Measurements from ENCODE around the gene RBM22. TPM values are rescaled to one million over a fixed set of nuclear protein-coding genes. Genes with fewer than 3 reads are reported as not detected.
A peak's percentile ranks its signal among the peaks of the same experiment; 100 is the strongest.

The RBM22 gene
- total and polyA plus RNA-seq, 4 donors = 16.8 to 46.9 (median 40.9) TPM

DNA sequence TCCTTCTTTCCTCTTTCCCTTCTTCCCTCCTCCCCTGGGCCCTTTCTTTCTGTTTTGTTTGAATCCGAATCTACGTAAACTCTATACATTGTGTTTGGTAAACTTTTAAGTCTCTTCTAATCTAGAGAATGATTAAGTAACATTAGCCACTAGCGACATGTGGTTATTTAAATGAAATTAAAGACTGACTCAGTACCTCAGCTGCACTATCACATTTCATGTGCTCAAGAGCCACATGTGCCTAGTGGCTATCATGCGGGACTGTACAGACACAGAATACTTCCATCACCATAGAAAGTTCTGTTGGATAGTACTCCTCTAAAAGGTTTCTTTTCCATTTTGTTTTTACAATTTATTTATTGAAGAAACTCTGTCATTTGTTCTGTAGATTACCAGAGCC is 29.0 kb upstream of the RBM22 start:
- no peaks in the 10 kb centered on the region for H3K27me3 ChIP-seq (ENCODE audit: control insufficient read depth in 1 of 2, insufficient read depth in 2 of 2, low read length in 1 of 2)
- no peak overlapping the region for H3K4me3 ChIP-seq (ENCODE audit: low read length in 2 of 2)
- ATAC-seq (ENCODE audit: low FRiP score) (no peak), DNase-seq (no peak)
- no peaks in the 10 kb centered on the region for H3K9me3 ChIP-seq (ENCODE audit: control insufficient read depth, low read length)
- intact Hi-C loops (cut with DNase I) = no loop called here
- H3K36me3 ChIP-seq (ENCODE audit: control insufficient read depth in 1 of 2, insufficient read depth in 2 of 2, low read length in 1 of 2) = peaks cover 2 to 6% of the 10 kb centered on the region in 2 donors
- no peaks in the 10 kb centered on the region for H3K4me1 ChIP-seq (ENCODE audit: control insufficient read depth in 1 of 2, insufficient read depth in 2 of 2, low read length in 2 of 2)
- no peak overlapping the region for H3K27ac ChIP-seq (ENCODE audit: low read depth in 1 of 2, low read length in 2 of 2)
- whole genome bisulfite sequencing, 2 donors = 92 to 94% methylated on average over 4 of the region's 4 CpGs

DNA sequence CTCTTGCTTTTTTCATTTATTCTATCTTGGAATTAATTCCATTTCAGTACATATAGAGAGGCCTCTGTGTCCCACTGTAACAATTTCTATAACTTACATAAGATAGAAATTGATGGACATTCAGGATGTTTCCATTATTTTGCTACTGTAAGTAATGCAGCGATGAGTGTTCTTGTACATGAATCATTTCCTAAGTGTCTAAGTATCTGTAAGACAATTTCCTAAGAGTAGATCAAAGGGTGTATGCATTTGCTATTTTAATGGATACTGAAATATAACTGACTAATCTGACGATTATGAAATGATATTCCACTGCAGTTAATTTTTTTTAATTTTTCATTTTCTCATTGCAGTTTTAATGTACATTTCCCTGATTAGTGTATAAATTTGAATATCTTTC is 23.0 kb upstream of the RBM22 start:
- no peak overlapping the region for H3K27ac ChIP-seq (ENCODE audit: low read depth in 1 of 2, low read length in 2 of 2)
- no peaks in the 10 kb centered on the region for H3K9me3 ChIP-seq (ENCODE audit: control insufficient read depth, low read length)
- WGBS, 2 donors = 86 to 90% methylated on average over 2 of the region's 2 CpGs
- ATAC-seq (ENCODE audit: low FRiP score) = no peak
- no peak for DNase-seq
- intact Hi-C loops (cut with DNase I) = no loop called here
- peaks cover 2 to 3% of the 10 kb centered on the region in 2 donors for H3K36me3 ChIP-seq (ENCODE audit: control insufficient read depth in 1 of 2, insufficient read depth in 2 of 2, low read length in 1 of 2)
- H3K4me3 ChIP-seq (ENCODE audit: low read length in 2 of 2) = no peak overlapping the region
- no peaks in the 10 kb centered on the region for H3K27me3 ChIP-seq (ENCODE audit: control insufficient read depth in 1 of 2, insufficient read depth in 2 of 2, low read length in 1 of 2)
- no peaks in the 10 kb centered on the region for H3K4me1 ChIP-seq (ENCODE audit: control insufficient read depth in 1 of 2, insufficient read depth in 2 of 2, low read length in 2 of 2)

DNA sequence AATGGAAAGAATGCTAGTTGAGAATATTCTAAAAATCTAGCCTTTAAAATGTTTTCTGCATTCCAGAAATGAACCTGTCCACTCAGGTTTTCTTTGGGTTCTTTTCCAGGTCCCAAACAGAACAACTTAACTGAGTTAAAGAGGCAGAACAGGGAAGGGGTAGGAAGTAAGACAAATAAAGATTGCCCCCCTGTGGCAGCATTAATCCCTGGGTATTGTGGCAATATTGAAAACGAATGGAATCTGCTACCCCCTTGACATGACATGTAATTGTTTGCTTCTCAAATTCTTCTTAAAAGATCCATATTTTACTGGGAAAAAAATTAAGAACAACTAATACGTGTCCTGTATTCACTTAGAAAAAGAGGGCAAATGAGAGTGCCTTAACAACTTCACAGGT is 9.3 kb upstream of the RBM22 start:
- H3K9me3 ChIP-seq (ENCODE audit: control insufficient read depth, low read length) = no peaks in the 10 kb centered on the region
- 44 to 50% methylated on average over 2 of the region's 2 CpGs for WGBS, 2 donors
- intact Hi-C loops (cut with DNase I) = no loop called here
- H3K4me1 ChIP-seq (ENCODE audit: control insufficient read depth in 1 of 2, insufficient read depth in 2 of 2, low read length in 2 of 2) = no peaks in the 10 kb centered on the region
- ATAC-seq (ENCODE audit: low FRiP score) = no peak
- DNase-seq = no peak
- no peaks in the 10 kb centered on the region for H3K27me3 ChIP-seq (ENCODE audit: control insufficient read depth in 1 of 2, insufficient read depth in 2 of 2, low read length in 1 of 2)
- peaks cover 6 to 8% of the 10 kb centered on the region in 2 donors for H3K36me3 ChIP-seq (ENCODE audit: control insufficient read depth in 1 of 2, insufficient read depth in 2 of 2, low read length in 1 of 2)
- H3K4me3 ChIP-seq (ENCODE audit: low read length in 2 of 2) = no peak overlapping the region
- H3K27ac ChIP-seq (ENCODE audit: low read depth in 1 of 2, low read length in 2 of 2) = no peak overlapping the region

DNA sequence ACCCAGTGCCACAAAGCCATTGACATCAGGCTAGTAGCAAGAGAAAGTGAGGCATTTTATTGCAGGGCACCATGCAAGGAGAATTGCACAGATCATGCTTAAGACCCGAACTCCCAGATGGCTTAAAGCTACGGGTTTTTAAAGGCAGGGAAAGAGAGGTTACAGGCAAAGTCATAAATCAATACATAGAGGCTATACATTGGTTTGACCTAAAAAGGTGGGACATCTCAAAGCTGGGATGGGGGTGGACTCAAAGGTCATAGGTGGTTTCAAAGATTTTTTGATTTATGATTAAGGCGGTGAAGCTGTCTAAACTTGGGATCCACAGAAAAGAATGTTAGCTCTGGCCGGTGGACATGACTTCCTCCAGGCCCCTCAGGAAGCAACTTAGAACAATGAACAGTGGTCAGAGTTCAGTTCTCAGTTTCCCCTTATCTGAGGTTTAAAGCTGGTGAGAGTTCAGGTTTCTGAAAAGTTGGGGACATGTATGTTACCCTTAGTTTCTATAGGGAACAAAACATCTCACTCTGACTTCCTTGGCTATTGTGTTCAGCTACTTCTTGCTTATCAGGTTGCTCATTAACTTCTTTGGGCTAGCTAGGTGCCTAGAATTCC is 6.0 kb upstream of the RBM22 start:
- H3K4me3 ChIP-seq (ENCODE audit: low read length in 2 of 2) = no peak overlapping the region
- H3K27me3 ChIP-seq (ENCODE audit: control insufficient read depth in 1 of 2, insufficient read depth in 2 of 2, low read length in 1 of 2) = no peaks in the 10 kb centered on the region
- no peaks in the 10 kb centered on the region for H3K9me3 ChIP-seq (ENCODE audit: control insufficient read depth, low read length)
- ATAC-seq (ENCODE audit: low FRiP score) (no peak), DNase-seq (no peak)
- WGBS, 2 donors = 58 to 62% methylated on average over 4 of the region's 4 CpGs
- H3K36me3 ChIP-seq (ENCODE audit: control insufficient read depth in 1 of 2, insufficient read depth in 2 of 2, low read length in 1 of 2) = peaks cover 3 to 8% of the 10 kb centered on the region in 2 donors
- H3K27ac ChIP-seq (ENCODE audit: low read depth in 1 of 2, low read length in 2 of 2) = no peak overlapping the region
- H3K4me1 ChIP-seq (ENCODE audit: control insufficient read depth in 1 of 2, insufficient read depth in 2 of 2, low read length in 2 of 2) = no peaks in the 10 kb centered on the region
- intact Hi-C loops (cut with DNase I) = loop anchor here in 1 of 2 donors (10.0 kb wide), 1 partner anchor 242 kb away; no protein-coding TSS in a partner anchor

DNA sequence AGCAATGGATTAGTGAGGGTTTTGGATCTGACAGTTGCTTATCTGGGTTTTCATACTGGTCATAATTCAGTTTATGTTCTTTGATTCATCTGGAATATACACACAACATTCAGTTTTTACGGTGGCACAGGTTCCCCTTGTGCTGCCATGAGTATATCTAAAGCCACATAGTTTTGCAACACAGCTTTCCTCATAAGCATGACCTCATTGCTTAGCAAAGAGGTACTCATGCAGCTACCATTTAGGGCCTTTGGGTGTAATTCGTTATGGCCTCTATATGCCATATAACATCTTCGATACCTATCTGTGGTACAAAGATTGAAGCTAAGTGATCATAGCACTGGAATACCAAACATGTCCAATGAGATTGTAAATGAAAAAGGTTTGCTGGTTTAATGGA is 2.9 kb upstream of the RBM22 start:
- ATAC-seq (ENCODE audit: low FRiP score) (no peak), DNase-seq (no peak)
- H3K36me3 ChIP-seq (ENCODE audit: control insufficient read depth in 1 of 2, insufficient read depth in 2 of 2, low read length in 1 of 2) = peaks cover 0 to 2% of the 10 kb centered on the region in 2 donors
- no peak overlapping the region for H3K27ac ChIP-seq (ENCODE audit: low read depth in 1 of 2, low read length in 2 of 2)
- no peaks in the 10 kb centered on the region for H3K27me3 ChIP-seq (ENCODE audit: control insufficient read depth in 1 of 2, insufficient read depth in 2 of 2, low read length in 1 of 2)
- H3K9me3 ChIP-seq (ENCODE audit: control insufficient read depth, low read length) = no peaks in the 10 kb centered on the region
- 78 to 85% methylated on average over 3 of the region's 3 CpGs for WGBS, 2 donors
- intact Hi-C loops (cut with DNase I) = loop anchor here (5.0 to 10.0 kb wide), 4 partner anchors 74 to 239 kb away; partner anchors contain the start of gene SMIM3 (in 1 of the 2)
- no peak overlapping the region for H3K4me3 ChIP-seq (ENCODE audit: low read length in 2 of 2)
- peaks cover 0 to 3% of the 10 kb centered on the region in 2 donors for H3K4me1 ChIP-seq (ENCODE audit: control insufficient read depth in 1 of 2, insufficient read depth in 2 of 2, low read length in 2 of 2)

DNA sequence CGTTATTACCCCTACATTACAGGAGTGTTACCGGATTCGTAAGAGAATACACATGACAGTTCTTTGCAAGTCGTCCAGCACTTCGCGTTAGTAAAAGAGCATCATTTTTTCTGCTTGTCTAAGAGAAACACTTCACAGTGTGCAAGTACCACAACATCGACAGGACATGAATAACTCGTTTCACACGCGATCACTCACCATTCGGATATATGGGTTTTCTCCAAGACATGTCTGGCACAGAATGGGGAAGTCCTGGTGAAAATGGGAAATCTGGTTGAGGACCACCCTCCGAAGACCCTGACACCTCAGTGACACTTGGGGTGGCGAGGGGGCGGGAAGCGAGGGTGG is 642 bp downstream of the RBM22 start:
- H3K27me3 ChIP-seq (ENCODE audit: control insufficient read depth in 1 of 2, insufficient read depth in 2 of 2, low read length in 1 of 2) = no peaks in the 10 kb centered on the region
- intact Hi-C loops (cut with DNase I) = loop anchor here (5.0 to 10.0 kb wide), 4 partner anchors 77 to 235 kb away; partner anchors contain the start of gene SMIM3 (in 1 of the 2)
- WGBS, 2 donors = 0 to 1% methylated on average over 15 of the region's 15 CpGs

DNA sequence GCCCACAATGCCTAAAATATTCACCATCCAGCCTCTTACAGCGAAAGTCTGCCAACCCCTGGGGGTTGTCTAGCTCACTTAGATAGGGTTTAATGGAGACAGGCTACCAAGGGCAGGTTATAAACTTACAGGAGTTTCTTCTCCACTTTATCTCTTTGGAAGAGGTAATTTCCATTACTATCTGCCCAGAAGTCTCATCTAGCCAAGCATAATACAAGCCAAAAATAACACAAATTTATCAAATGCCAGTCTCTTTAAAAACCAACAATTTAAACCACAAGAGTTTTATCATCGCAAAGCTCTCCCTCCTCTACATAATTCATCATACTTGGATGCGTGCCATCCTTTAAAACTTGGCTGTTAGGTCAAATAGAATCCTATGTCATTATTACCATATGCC is 6.2 kb downstream of the RBM22 start:
- Histone ChIP-seq H3K4me3 (ENCODE audit: low read length in 2 of 2) (no peak overlapping the region), H3K4me1 (ENCODE audit: control insufficient read depth in 1 of 2, insufficient read depth in 2 of 2, low read length in 2 of 2) (peaks cover 0 to 2% of the 10 kb centered on the region in 2 donors), H3K36me3 (ENCODE audit: control insufficient read depth in 1 of 2, insufficient read depth in 2 of 2, low read length in 1 of 2) (peaks cover 19% of the 10 kb centered on the region in 2 donors), H3K27me3 (ENCODE audit: control insufficient read depth in 1 of 2, insufficient read depth in 2 of 2, low read length in 1 of 2) (no peaks in the 10 kb centered on the region), H3K27ac (ENCODE audit: low read depth in 1 of 2, low read length in 2 of 2) (no peak overlapping the region), H3K9me3 (ENCODE audit: control insufficient read depth, low read length) (no peaks in the 10 kb centered on the region)
- ATAC-seq (ENCODE audit: low FRiP score) (no peak), DNase-seq (no peak)
- intact Hi-C loops (cut with DNase I) = no loop called here
- WGBS, 2 donors = 33 to 34% methylated on average over 3 of the region's 3 CpGs

More for the DNA sequence above, 642 bp downstream of the RBM22 start:
- peaks cover 0 to 3% of the 10 kb centered on the region in 2 donors for H3K4me1 ChIP-seq (ENCODE audit: control insufficient read depth in 1 of 2, insufficient read depth in 2 of 2, low read length in 2 of 2)
- no peaks in the 10 kb centered on the region for H3K9me3 ChIP-seq (ENCODE audit: control insufficient read depth, low read length)
- ATAC-seq (ENCODE audit: low FRiP score) (no peak), DNase-seq (no peak)
- peak overlapping the region; percentile 68 to 94 for H3K4me3 ChIP-seq (ENCODE audit: low read length in 2 of 2)
- peaks cover 0 to 4% of the 10 kb centered on the region in 2 donors for H3K36me3 ChIP-seq (ENCODE audit: control insufficient read depth in 1 of 2, insufficient read depth in 2 of 2, low read length in 1 of 2)
- H3K27ac ChIP-seq (ENCODE audit: low read depth in 1 of 2, low read length in 2 of 2) = peak overlapping the region; percentile 57 to 93

DNA sequence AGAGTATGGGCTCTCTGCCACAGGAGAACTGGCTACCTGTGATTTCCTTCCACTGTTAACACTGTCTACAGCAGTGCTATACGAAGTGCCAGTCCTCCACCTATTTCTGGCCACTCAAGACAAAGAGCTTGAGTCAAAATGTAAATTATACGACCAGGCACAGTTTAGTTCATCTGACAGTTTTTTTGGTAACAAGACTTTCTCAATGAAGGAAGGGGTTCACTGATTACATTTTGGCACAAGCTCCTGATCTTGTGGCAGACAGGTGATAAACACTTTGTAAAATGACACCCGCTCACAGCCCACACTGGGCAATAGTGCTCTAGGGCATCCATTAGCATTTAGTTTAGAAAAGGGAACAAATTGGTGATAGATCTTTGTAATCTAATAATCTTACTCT is 8.6 kb downstream of the RBM22 start:
- Histone ChIP-seq H3K9me3 (ENCODE audit: control insufficient read depth, low read length) (no peaks in the 10 kb centered on the region), H3K27me3 (ENCODE audit: control insufficient read depth in 1 of 2, insufficient read depth in 2 of 2, low read length in 1 of 2) (no peaks in the 10 kb centered on the region), H3K36me3 (ENCODE audit: control insufficient read depth in 1 of 2, insufficient read depth in 2 of 2, low read length in 1 of 2) (peaks cover 19% of the 10 kb centered on the region in 2 donors), H3K4me3 (ENCODE audit: low read length in 2 of 2) (no peak overlapping the region), H3K4me1 (ENCODE audit: control insufficient read depth in 1 of 2, insufficient read depth in 2 of 2, low read length in 2 of 2) (no peaks in the 10 kb centered on the region), H3K27ac (ENCODE audit: low read depth in 1 of 2, low read length in 2 of 2) (no peak overlapping the region)
- DNase-seq (no peak), ATAC-seq (ENCODE audit: low FRiP score) (no peak)
- WGBS, 2 donors = 80 to 84% methylated on average over 3 of the region's 3 CpGs
- intact Hi-C loops (cut with DNase I) = no loop called here

DNA sequence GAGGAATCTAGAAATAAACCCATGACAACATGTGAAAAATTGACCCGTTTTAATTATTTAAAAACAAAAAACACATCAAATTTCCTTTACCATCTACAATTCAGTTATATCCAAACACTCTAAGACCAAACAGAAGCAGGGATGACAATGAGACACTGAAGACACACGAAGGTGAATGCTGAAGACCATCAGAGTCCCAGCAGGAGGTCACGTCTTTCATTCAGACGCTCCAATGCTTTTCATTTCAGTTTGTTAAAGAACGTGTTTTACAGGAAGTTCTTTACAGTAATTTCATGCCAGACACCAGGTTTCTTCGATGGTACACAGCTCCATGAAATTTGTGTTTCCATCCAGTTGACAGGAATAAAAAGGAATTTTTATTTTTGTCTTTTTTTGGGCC is 10.1 kb downstream of the RBM22 start:
- 68 to 71% methylated on average over 6 of the region's 6 CpGs for WGBS, 2 donors
- H3K27ac ChIP-seq (ENCODE audit: low read depth in 1 of 2, low read length in 2 of 2) = no peak overlapping the region
- no peaks in the 10 kb centered on the region for H3K4me1 ChIP-seq (ENCODE audit: control insufficient read depth in 1 of 2, insufficient read depth in 2 of 2, low read length in 2 of 2)
- intact Hi-C loops (cut with DNase I) = no loop called here
- H3K4me3 ChIP-seq (ENCODE audit: low read length in 2 of 2) = no peak overlapping the region
- no peak for DNase-seq
- no peak for ATAC-seq (ENCODE audit: low FRiP score)
- H3K27me3 ChIP-seq (ENCODE audit: control insufficient read depth in 1 of 2, insufficient read depth in 2 of 2, low read length in 1 of 2) = no peaks in the 10 kb centered on the region
- no peaks in the 10 kb centered on the region for H3K9me3 ChIP-seq (ENCODE audit: control insufficient read depth, low read length)
- peaks cover 15 to 19% of the 10 kb centered on the region in 2 donors for H3K36me3 ChIP-seq (ENCODE audit: control insufficient read depth in 1 of 2, insufficient read depth in 2 of 2, low read length in 1 of 2)
